T-cell (primary cell): ENCODE measurements around the gene TBCCD1. TPM values are rescaled to one million over a fixed set of nuclear protein-coding genes. Genes with fewer than 3 reads are reported as not detected.
"Not testable (repeated sequence)": the region's sequence is repeated elsewhere in the genome, so short reads cannot be mapped to it uniquely, and the experiment has no call there.

Experiments
- ATAC-seq, 4 experiments: fragments of 200-7000 bp in 3 of 4; fragments of 150-1000 bp in 1 of 4; cut with Tn5 transposase; replicated peaks in 1 of 4; 1 replicate in 3 of 4; 2 replicates in 1 of 4; pipeline ENCODE4 v1.10.0; 2021; ENCODE audit warnings: moderate library complexity in 3 of 4, mild to moderate bottlenecking in 2 of 4, moderate number of reproducible peaks in 1 of 4
- CTCF ChIA-PET, 2 donors: fragments of 300-600 bp; sonication (Branson Sonifier 250); formaldehyde crosslinking; loops; one replicate each; lab custom pipeline; 2022; ENCODE audit warnings: antibody characterized with exemption in 2 of 2; lab: Charles Lee
- POLR2A ChIA-PET, 2 donors: fragments of 300-600 bp; sonication (Branson Sonifier 250); formaldehyde crosslinking; loops; one replicate each; lab custom pipeline; 2022; ENCODE audit warnings: antibody characterized with exemption in 2 of 2; lab: Charles Lee
- DNase-seq, 35 experiments: peaks; one replicate each; pipeline versions ENCODE4 v3.0.0 to v3.0.0-alpha.2; 2013 to 2023
- H3K27ac ChIP-seq: one replicate; pipeline ENCODE4 v1.5.1; 2013; ENCODE audit warnings: low read length
- H3K27me3 ChIP-seq, 2 experiments: replicated peaks in 1 of 2; 1 replicate in 1 of 2; 2 replicates in 1 of 2; pipeline versions ENCODE4 v1.6.1 to v1.7.0; 2013; ENCODE audit warnings: low read length in 1 of 2, mixed read lengths in 1 of 2; ENCODE audit not compliant: control insufficient read depth in 2 of 2, insufficient read depth in 2 of 2; ENCODE audit errors: extremely low read depth in 1 of 2
- H3K36me3 ChIP-seq, 2 donors: 1 replicate in 1 of 2; 2 replicates in 1 of 2; pipeline versions ENCODE4 v1.6.1 to v1.7.0; 2013; ENCODE audit warnings: low read length in 1 of 2; ENCODE audit not compliant: control insufficient read depth in 2 of 2, insufficient read depth in 1 of 2; ENCODE audit errors: extremely low read depth in 1 of 2
- H3K4me1 ChIP-seq, 2 experiments: 1 replicate in 1 of 2; 2 replicates in 1 of 2; pipeline versions ENCODE4 v1.6.1 to v1.7.0; 2013; ENCODE audit warnings: low read length in 2 of 2, mixed read lengths in 1 of 2; ENCODE audit not compliant: insufficient read depth in 2 of 2, control insufficient read depth in 1 of 2; ENCODE audit errors: extremely low read depth in 1 of 2
- H3K4me3 ChIP-seq, 2 donors: 1 replicate in 1 of 2; 2 replicates in 1 of 2; pipeline versions ENCODE4 v1.5.1 to v1.7.0; 2013; ENCODE audit warnings: mild to moderate bottlenecking in 2 of 2, low read length in 1 of 2, moderate library complexity in 1 of 2; ENCODE audit not compliant: control insufficient read depth in 1 of 2; ENCODE audit errors: extremely low read depth in 1 of 2
- H3K9me3 ChIP-seq: 2 replicates; pipeline ENCODE4 v1.7.0; 2013
- H3K27ac Mint-ChIP-seq, 2 donors: one replicate each; pipeline ENCODE4 v1.8.0; 2020 to 2021; ENCODE audit warnings: mild to moderate bottlenecking in 2 of 2, mixed read lengths in 2 of 2
- H3K27me3 Mint-ChIP-seq, 2 donors: one replicate each; pipeline ENCODE4 v1.8.0; 2021 to 2022; ENCODE audit warnings: mixed read lengths in 2 of 2
- H3K36me3 Mint-ChIP-seq: one replicate; pipeline ENCODE4 v1.8.0; 2021; ENCODE audit warnings: mixed read lengths
- H3K4me1 Mint-ChIP-seq, 3 donors: one replicate each; pipeline ENCODE4 v1.8.0; 2020 to 2022; ENCODE audit warnings: mixed read lengths in 3 of 3, mild to moderate bottlenecking in 1 of 3
- H3K4me3 Mint-ChIP-seq, 3 donors: one replicate each; pipeline ENCODE4 v1.8.0; 2020 to 2022; ENCODE audit warnings: mild to moderate bottlenecking in 3 of 3, mixed read lengths in 3 of 3, moderate library complexity in 3 of 3
- H3K9me3 Mint-ChIP-seq, 3 donors: one replicate each; pipeline ENCODE4 v1.8.0; 2020 to 2022; ENCODE audit warnings: mixed read lengths in 3 of 3
- WGBS: methylation state at CpG from one replicate; pipeline ENCODE4 v1.1.5; 2013; ENCODE audit warnings: missing lambda C conversion rate; ENCODE audit not compliant: insufficient coverage; 5-methylcytosine and 5-hydroxymethylcytosine counted together
- total RNA-seq, 35 experiments: library from RNA in 6 of 35; stranded (reverse) in 6 of 35; fragments of 120-200 nt in 1 of 35; gene quantifications; one replicate each; pipeline versions ENCODE4 v1.2.1 to v1.2.4 and lab custom pipeline; 2013 to 2026

Gene TBCCD1
- total RNA-seq, 5 donors from 2014 or later (not counting 1 experiment from before 2014, with no cell fraction given) = 16.1 to 17.4 (median 16.5) TPM

GRCh38 chr3:186502138-186502948 lies 64.8 kb downstream of the TBCCD1 start:
- CTCF ChIA-PET = interaction anchor here in 1 of 2 donors (0.8 kb wide), 1 partner anchor 38 kb away, joined by 3 read pairs; no protein-coding TSS in a partner anchor
- no peak overlapping the region for H3K4me3 ChIP-seq
- H3K36me3 ChIP-seq = no peaks in the 10 kb centered on the region
- Mint-ChIP-seq H3K4me1 (peaks cover 10 to 14% (median 11%) of the 10 kb centered on the region in 3 donors), H3K4me3 (peak overlapping the region; percentile 37 to 43 (median 43)), H3K27ac (peak overlapping the region in 1 of 2 donors; percentile 63), H3K9me3 (peaks cover 0 to 5% (median 3%) of the 10 kb centered on the region in 3 donors), H3K27me3 (no peaks in the 10 kb centered on the region), H3K36me3 (peaks cover 6% of the 10 kb centered on the region)
- POLR2A ChIA-PET = no interaction called here
- H3K4me1 ChIP-seq = peaks cover 2 to 10% of the 10 kb centered on the region in 2 experiments
- ATAC-seq = peak in 2 of 4 experiments; percentile 47 to 59
- DNase-seq = no peak
- H3K9me3 ChIP-seq = no peaks in the 10 kb centered on the region
- no peak overlapping the region for H3K27ac ChIP-seq
- WGBS = no CpG with 5 or more reads among the region's 5 CpGs
- H3K27me3 ChIP-seq = peaks cover 0 to 3% of the 10 kb centered on the region in 2 experiments

- 70% methylated on average over 2 of the region's 3 CpGs for WGBS
- H3K27me3 Mint-ChIP-seq, H3K9me3 ChIP-seq, ATAC-seq, H3K27ac ChIP-seq, H3K36me3 Mint-ChIP-seq, H3K9me3 Mint-ChIP-seq, H3K27ac Mint-ChIP-seq, H3K27me3 ChIP-seq, POLR2A ChIA-PET, H3K4me3 ChIP-seq, H3K36me3 ChIP-seq, H3K4me3 Mint-ChIP-seq, DNase-seq: not testable (repeated sequence)
- H3K4me1 ChIP-seq = peaks cover 2 to 10% of the 10 kb centered on the region in 2 experiments
- CTCF ChIA-PET = interaction anchor here in 1 of 2 donors (1.2 kb wide), 1 partner anchor 115 kb away, joined by 5 read pairs; no protein-coding TSS in a partner anchor
- peaks cover 10 to 14% (median 11%) of the 10 kb centered on the region in 3 donors for H3K4me1 Mint-ChIP-seq
Measured at GRCh38 chr3:186499949-186500348, 67.2 kb downstream of the TBCCD1 start.

- H3K27ac Mint-ChIP-seq, H3K27me3 ChIP-seq: not testable (repeated sequence)
- no CpG with 5 or more reads among the region's 2 CpGs for WGBS
Measured at GRCh38 chr3:186498022-186498421, 69.1 kb downstream of the TBCCD1 start.

GRCh38 chr3:186497608-186498007 lies 69.5 kb downstream of the TBCCD1 start:
- Histone ChIP-seq H3K9me3 (no peaks in the 10 kb centered on the region), H3K27ac (no peak overlapping the region), H3K4me1 (peaks cover 2 to 3% of the 10 kb centered on the region in 2 experiments), H3K27me3 (no peaks in the 10 kb centered on the region), H3K36me3 (no peaks in the 10 kb centered on the region), H3K4me3 (no peak overlapping the region)
- H3K4me1 Mint-ChIP-seq = peaks cover 2 to 5% (median 4%) of the 10 kb centered on the region in 3 donors
- DNase-seq (no peak), ATAC-seq (no peak)
- CTCF ChIA-PET = no interaction called here
- peaks cover 2% of the 10 kb centered on the region for H3K36me3 Mint-ChIP-seq
- H3K27ac Mint-ChIP-seq = no peak overlapping the region
- WGBS = 100% methylated on average over 2 of the region's 4 CpGs
- no peaks in the 10 kb centered on the region for H3K27me3 Mint-ChIP-seq
- POLR2A ChIA-PET = no interaction called here
- peaks cover 0 to 5% (median 3%) of the 10 kb centered on the region in 3 donors for H3K9me3 Mint-ChIP-seq
- H3K4me3 Mint-ChIP-seq = no peak overlapping the region

More at GRCh38 chr3:186498022-186498421, 69.1 kb downstream of the TBCCD1 start:
- H3K27me3 Mint-ChIP-seq, H3K9me3 ChIP-seq, H3K27ac ChIP-seq, DNase-seq, H3K4me3 ChIP-seq, H3K36me3 ChIP-seq, H3K36me3 Mint-ChIP-seq, H3K4me1 Mint-ChIP-seq, CTCF ChIA-PET, H3K4me1 ChIP-seq, H3K4me3 Mint-ChIP-seq, H3K9me3 Mint-ChIP-seq, ATAC-seq: not testable (repeated sequence)
- POLR2A ChIA-PET = interaction anchor here in 1 of 2 donors (0.5 kb wide), 1 partner anchor 58 kb away, joined by 3 read pairs; no protein-coding TSS in a partner anchor

- Histone ChIP-seq H3K27me3 (no peaks in the 10 kb centered on the region), H3K9me3 (no peaks in the 10 kb centered on the region), H3K27ac (no peak overlapping the region), H3K36me3 (no peaks in the 10 kb centered on the region), H3K4me3 (no peak overlapping the region), H3K4me1 (no peaks in the 10 kb centered on the region)
- ATAC-seq (no peak), DNase-seq (no peak)
- Mint-ChIP-seq H3K9me3 (peaks cover 0 to 5% (median 3%) of the 10 kb centered on the region in 3 donors), H3K4me1 (no peaks in the 10 kb centered on the region), H3K27ac (no peak overlapping the region), H3K27me3 (no peaks in the 10 kb centered on the region), H3K4me3 (no peak overlapping the region), H3K36me3 (peaks cover 2% of the 10 kb centered on the region)
- ChIA-PET CTCF (interaction anchor here in 1 of 2 donors (1.9 kb wide), 1 partner anchor 44 kb away, joined by 5 read pairs; no protein-coding TSS in a partner anchor), POLR2A (no interaction called here)
Measured at GRCh38 chr3:186496635-186497034, 70.5 kb downstream of the TBCCD1 start.
